ENCODE data around the gene TFEB.

DNA sequence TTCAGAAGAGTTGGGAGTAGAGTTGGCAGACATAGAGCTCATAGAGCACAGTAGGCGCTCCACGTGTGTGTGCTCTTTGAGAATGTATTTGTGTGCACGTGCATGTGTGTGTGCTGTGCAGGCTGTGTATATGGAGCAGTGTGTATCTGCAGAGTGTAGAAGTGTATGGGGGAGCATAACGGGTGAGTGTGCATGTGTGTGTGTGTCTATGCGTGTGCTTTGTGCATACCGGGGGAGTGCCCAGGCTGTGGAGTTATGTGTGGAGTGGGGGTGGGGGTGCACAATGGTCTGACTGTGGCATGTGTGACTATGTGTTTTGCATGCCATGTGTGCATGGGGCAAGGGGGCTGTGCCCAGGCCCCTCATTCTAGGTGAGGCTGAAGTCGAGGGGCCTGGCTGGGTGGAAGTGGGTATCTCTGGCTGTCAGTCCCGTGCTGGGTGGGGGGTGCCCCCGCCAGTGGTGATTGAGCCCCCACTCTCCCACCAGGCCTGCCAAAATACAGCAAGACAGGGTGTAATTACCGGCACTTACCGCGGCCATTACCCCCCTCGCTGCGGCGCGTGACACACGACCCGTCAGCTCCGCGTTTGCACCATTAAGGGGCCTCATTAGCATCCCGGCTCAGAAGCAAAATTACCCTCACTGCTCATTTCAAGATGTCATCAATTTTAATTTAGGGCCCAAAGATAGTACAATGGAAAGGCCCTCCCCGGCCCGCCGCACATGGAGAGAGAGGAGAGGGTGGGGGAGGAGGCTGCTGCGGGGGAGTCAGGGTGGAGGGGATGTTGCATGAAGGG, 58.1 kb downstream of the TFEB start:
- TF ChIP-seq, protein P1, sequence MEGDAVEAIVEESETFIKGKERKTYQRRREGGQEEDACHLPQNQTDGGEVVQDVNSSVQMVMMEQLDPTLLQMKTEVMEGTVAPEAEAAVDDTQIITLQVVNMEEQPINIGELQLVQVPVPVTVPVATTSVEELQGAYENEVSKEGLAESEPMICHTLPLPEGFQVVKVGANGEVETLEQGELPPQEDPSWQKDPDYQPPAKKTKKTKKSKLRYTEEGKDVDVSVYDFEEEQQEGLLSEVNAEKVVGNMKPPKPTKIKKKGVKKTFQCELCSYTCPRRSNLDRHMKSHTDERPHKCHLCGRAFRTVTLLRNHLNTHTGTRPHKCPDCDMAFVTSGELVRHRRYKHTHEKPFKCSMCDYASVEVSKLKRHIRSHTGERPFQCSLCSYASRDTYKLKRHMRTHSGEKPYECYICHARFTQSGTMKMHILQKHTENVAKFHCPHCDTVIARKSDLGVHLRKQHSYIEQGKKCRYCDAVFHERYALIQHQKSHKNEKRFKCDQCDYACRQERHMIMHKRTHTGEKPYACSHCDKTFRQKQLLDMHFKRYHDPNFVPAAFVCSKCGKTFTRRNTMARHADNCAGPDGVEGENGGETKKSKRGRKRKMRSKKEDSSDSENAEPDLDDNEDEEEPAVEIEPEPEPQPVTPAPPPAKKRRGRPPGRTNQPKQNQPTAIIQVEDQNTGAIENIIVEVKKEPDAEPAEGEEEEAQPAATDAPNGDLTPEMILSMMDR (conservative IDR thresholded peaks at IDR 0.05 in 1 of 2, IDR thresholded peaks at IDR 0.05 in 1 of 2; ENCODE audit: low read depth in 1 of 2, low read length in 2 of 2), result no peak
- no peak for TF ChIP-seq EZH2 (IDR thresholded peaks at IDR 0.05; ENCODE audit: low read length, missing control alignments)
